AG10803 (cell line): ENCODE measurements around the gene MYH4.
A peak's percentile ranks its signal among the peaks of the same experiment; 100 is the strongest.

ENCODE experiments used
- DNase-seq: peaks from one replicate; pipeline ENCODE4 v3.0.0; 2010; ENCODE audit warnings: low read depth
- H3K4me3 ChIP-seq: 2 replicates; pipeline ENCODE4 v1.5.1; 2011; ENCODE audit warnings: mild to moderate bottlenecking, low read length, control low read depth
- CTCF ChIP-seq: conservative IDR thresholded peaks from 2 replicates; pipeline ENCODE4 v1.5.1; 2011; ENCODE audit warnings: mild to moderate bottlenecking, low read length, control low read depth, inconsistent platforms

Gene MYH4

GRCh38 chr17:10492004-10492403 is 22.6 kb upstream of the MYH4 start:
- TF ChIP-seq CTCF = no peak
- no peak for DNase-seq
- H3K4me3 ChIP-seq = no peak overlapping the region

- TF ChIP-seq CTCF = no peak
- H3K4me3 ChIP-seq = no peak overlapping the region
- no peak for DNase-seq
Measured at GRCh38 chr17:10482252-10482651, 12.9 kb upstream of the MYH4 start.

- H3K4me3 ChIP-seq = no peak overlapping the region
- TF ChIP-seq CTCF = no peak
- no peak for DNase-seq
Measured at GRCh38 chr17:10477701-10478100, 8.3 kb upstream of the MYH4 start.

DNA sequence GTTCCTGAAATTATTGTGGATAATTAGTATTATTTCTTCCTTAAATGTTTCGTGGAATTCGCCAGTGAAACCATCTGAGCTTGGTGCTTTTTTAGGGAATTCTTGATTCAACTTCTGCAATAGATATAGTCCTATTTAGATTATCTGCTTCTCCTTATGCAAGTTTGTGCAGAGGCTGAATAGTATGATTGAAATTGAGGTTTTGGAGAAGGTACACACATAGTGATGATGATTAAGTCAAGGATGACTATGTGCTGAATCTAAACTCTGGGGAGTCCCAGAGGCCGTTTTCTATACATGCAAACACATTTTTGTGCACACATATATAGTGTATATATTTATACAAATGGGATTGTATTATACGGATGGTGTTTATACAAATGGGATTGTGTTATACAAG is 5.2 kb upstream of the MYH4 start:
- TF ChIP-seq CTCF = no peak
- no peak overlapping the region for H3K4me3 ChIP-seq
- DNase-seq = no peak

DNA sequence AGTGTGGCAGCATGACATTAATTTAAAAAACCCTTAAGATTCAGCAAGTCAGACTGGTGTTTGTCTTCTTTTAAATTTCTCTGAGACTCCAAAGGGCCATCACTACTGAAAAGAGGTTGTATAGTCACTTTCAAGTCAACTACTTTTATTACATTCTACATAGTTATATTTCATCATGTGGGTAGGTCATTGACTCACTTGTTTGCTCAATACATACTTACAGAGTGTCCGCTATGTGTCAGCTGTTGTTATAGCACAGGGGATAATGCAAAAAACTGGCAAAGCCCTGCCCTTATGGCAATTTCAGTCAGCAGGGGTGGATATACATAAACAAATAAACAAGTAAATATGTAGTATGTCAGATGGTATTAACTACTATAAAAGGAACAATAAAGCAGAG is 2.5 kb upstream of the MYH4 start:
- TF ChIP-seq CTCF = no peak
- DNase-seq = peak; percentile 23
- no peak overlapping the region for H3K4me3 ChIP-seq

DNA sequence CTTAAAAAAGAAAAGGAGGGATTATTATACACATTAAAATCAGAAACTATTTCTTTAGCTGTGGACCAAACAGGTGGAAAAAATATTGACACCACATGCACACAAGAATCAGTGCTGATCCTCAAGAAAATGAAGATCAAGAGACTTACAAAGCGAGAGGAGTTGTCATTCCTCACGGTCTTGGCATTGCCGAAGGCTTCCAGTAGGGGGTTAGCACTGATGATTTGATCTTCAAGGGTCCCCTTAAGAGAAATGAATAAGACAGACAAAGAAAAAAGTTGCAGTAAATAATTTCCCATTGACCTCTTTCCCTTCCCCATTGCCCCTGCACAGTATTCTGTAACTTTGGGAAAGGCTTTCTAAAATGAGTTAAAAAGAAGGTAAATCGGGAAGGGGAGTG is 6.0 kb downstream of the MYH4 start:
- TF ChIP-seq CTCF = no peak
- DNase-seq = no peak
- H3K4me3 ChIP-seq = no peak overlapping the region

GRCh38 chr17:10460062-10460461 is 9.3 kb downstream of the MYH4 start:
- no peak overlapping the region for H3K4me3 ChIP-seq
- DNase-seq = no peak
- TF ChIP-seq CTCF = no peak
